ENCODE results near the gene HOXC10.

The HOXC10 gene

DNA sequence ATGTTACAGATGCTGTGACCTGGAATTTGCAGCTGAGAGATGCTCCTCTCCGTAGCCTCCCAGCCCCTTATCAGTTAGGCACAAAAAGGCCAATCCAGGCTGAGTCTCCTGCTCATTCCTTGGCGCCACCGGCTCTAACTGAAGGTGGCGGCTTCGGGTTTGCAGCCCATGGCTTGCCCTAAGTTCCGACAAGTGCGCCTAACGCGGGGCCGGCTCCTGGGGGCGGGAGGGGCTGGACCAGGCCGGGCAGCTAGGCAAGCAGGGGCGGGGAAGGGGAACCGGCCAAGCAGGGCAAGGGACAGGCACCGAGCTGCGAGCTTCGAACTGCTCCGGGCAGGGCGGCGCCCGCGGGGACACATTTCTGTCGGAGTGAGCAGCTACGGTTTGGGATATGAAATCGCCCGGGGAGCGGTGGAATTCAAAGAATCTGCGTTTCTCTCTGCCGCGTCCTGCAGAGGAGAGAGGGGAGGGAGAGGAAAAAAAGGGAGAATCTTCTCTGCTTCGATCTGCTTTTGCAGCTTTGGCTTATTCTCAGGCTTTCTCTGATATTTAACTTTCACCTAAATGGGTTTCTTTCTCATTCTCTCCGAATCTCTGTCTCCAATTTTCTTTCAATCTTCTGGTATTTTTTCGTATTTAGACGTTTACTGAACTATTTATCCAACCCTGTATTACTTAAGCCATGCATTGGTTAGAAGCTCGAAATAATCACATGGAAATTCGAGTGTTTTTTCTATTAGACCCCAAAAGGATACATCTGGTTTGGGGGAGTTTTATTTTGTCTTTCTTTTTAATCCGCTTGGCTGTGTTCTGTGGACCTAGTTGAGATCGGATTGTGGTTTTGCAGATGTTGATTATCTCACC is 31.8 kb upstream of the HOXC10 start:
- ChIA-PET CTCF (interaction anchor here (0.7 to 2.0 kb wide), 7 partner anchors 9 to 207 kb away, joined by 3 to 7 read pairs (median 4); partner anchors contain the start of gene HOXC10), POLR2A (interaction anchor here (0.8 to 3.6 kb wide), 8 partner anchors 11 to 452 kb away, joined by 3 to 14 read pairs (median 4); partner anchors contain the start of genes HOXC11, HOXC13, HOXC9 and TARBP2)
- TF ChIP-seq, protein P1, sequence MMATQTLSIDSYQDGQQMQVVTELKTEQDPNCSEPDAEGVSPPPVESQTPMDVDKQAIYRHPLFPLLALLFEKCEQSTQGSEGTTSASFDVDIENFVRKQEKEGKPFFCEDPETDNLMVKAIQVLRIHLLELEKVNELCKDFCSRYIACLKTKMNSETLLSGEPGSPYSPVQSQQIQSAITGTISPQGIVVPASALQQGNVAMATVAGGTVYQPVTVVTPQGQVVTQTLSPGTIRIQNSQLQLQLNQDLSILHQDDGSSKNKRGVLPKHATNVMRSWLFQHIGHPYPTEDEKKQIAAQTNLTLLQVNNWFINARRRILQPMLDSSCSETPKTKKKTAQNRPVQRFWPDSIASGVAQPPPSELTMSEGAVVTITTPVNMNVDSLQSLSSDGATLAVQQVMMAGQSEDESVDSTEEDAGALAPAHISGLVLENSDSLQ (IDR thresholded peaks at IDR 0.05) = no peak
- TF ChIP-seq ARNT (IDR thresholded peaks at IDR 0.05) (no peak), FOXK2 (IDR thresholded peaks at IDR 0.05) (no peak), SUZ12 (IDR thresholded peaks at IDR 0.05) (no peak), L3MBTL2 (conservative IDR thresholded peaks at IDR 0.05) (peak; percentile 42; the same call in 1 of the 2 replicates), LEF1 (IDR thresholded peaks at IDR 0.05; ENCODE audit: borderline replicate concordance) (no peak), SP1 (IDR thresholded peaks at IDR 0.05) (no peak)
- peak; percentile 54 for DNase-seq (ENCODE audit: extremely low spot score)

DNA sequence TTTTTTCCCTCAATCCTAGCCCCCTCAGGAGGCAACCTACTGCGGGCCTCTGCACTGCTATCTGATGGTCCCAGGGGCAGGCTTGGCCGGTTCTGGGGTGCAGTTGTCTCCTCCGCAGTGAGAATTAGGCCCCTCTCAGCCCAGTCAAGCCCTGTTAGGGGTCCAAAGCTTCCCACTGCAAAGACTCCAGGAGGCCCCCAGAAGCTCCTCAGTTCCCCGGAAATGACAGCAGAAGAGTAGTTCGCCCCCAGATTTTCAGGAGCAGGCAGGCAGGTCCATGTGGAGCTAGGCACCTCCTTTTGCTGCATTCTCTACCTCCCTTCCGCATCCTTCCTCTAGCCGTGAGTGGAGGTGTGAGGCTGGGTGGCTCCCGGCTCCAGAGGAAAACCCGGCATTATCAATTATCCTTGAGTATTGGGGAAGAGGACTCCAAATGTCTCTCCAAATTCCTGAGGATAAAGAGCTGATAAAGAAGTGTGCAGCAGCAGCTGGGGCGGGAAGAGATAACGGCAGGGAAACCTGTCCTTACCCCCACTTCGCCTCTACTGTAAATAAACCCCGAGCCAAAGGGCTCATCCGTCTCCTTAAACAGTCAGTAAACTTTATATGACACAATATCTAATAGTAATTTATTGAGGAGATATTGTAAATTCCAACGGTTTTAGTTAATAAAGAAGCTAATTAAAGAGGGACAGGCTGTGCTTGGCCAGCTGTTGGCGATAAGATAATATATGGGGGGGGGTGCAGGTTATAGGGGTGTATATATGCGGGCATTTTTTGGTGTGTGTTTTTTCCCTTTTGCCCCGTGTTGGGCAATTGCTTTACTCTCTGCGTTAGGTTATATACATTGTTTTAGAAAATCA is 30.9 kb upstream of the HOXC10 start:
- no peak for DNase-seq (ENCODE audit: extremely low spot score)
- TF ChIP-seq SUZ12 (IDR thresholded peaks at IDR 0.05) = no peak
- no peak for TF ChIP-seq L3MBTL2 (conservative IDR thresholded peaks at IDR 0.05)
- TF ChIP-seq FOXK2 (IDR thresholded peaks at IDR 0.05) = no peak
- no peak for TF ChIP-seq FOXA1 (IDR thresholded peaks at IDR 0.05)
- no peak for TF ChIP-seq TARDBP (IDR thresholded peaks at IDR 0.05)
- TF ChIP-seq NFRKB (IDR thresholded peaks at IDR 0.05) = no peak
- no peak for TF ChIP-seq BHLHE40 (IDR thresholded peaks at IDR 0.05; ENCODE audit: borderline replicate concordance)
- CTCF ChIA-PET = interaction anchor here (0.7 to 2.0 kb wide), 6 partner anchors 8 to 208 kb away, joined by 3 to 7 read pairs (median 4); partner anchors contain the start of gene HOXC10
- POLR2A ChIA-PET = interaction anchor here (0.8 to 3.6 kb wide), 8 partner anchors 10 to 453 kb away, joined by 3 to 14 read pairs (median 6); partner anchors contain the start of genes HOXC13 and TARBP2

DNA sequence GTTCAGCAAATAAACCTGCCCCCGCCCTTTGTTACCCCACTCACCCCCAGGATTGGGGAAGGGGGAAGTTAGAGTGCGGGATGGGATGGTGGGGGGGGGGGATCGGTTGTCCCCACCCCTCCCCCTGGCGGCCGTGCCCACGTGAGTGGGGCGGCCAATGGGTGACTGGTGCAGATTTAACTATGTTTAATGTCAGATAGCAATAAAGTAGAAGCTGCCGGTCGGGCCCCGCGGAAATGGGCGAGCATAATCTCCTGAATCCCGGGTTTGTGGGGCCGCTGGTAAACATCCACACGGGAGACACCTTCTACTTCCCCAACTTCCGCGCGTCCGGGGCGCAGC is 30.3 kb upstream of the HOXC10 start, which contains the start of gene HOXC12:
HOXC12 (plus strand) TSS at position 210 of the 342 bp plus-strand sequence; CDS start at position 237, 27 bp downstream.
- DNase-seq (ENCODE audit: extremely low spot score) = peak; percentile 47
- ChIA-PET POLR2A (interaction anchor here (1.2 to 3.6 kb wide), 4 partner anchors 9 to 21 kb away, joined by 4 to 14 read pairs (median 8); partner anchors contain the start of gene HOXC13), CTCF (interaction anchor here (1.9 to 2.0 kb wide), 2 partner anchors 30 to 209 kb away, joined by 4 to 5 read pairs; partner anchors contain the start of gene HOXC10)
- TF ChIP-seq SUZ12 (IDR thresholded peaks at IDR 0.05) = no peak
- TF ChIP-seq L3MBTL2 (conservative IDR thresholded peaks at IDR 0.05) = no peak
- no peak for TF ChIP-seq FOXA1 (IDR thresholded peaks at IDR 0.05)
- TF ChIP-seq ZNF384 (IDR thresholded peaks at IDR 0.05) = no peak
- TF ChIP-seq ELF4 (IDR thresholded peaks at IDR 0.05) = no peak
- no peak for TF ChIP-seq SP1 (IDR thresholded peaks at IDR 0.05)
- no peak for TF ChIP-seq NFRKB (IDR thresholded peaks at IDR 0.05)
- TF ChIP-seq LEF1 (IDR thresholded peaks at IDR 0.05; ENCODE audit: borderline replicate concordance) = no peak
- no peak for TF ChIP-seq FOXM1 (IDR thresholded peaks at IDR 0.05; ENCODE audit: borderline replicate concordance)
- no peak for TF ChIP-seq ARNT (IDR thresholded peaks at IDR 0.05)
- no peak for TF ChIP-seq HDGF (IDR thresholded peaks at IDR 0.05; ENCODE audit: borderline replicate concordance)
- no peak for TF ChIP-seq FOXK2 (IDR thresholded peaks at IDR 0.05)
- no peak for TF ChIP-seq BHLHE40 (IDR thresholded peaks at IDR 0.05; ENCODE audit: borderline replicate concordance)
- no peak for TF ChIP-seq CTBP1 (IDR thresholded peaks at IDR 0.05; ENCODE audit: borderline replicate concordance)
- TF ChIP-seq TARDBP (IDR thresholded peaks at IDR 0.05) = no peak

DNA sequence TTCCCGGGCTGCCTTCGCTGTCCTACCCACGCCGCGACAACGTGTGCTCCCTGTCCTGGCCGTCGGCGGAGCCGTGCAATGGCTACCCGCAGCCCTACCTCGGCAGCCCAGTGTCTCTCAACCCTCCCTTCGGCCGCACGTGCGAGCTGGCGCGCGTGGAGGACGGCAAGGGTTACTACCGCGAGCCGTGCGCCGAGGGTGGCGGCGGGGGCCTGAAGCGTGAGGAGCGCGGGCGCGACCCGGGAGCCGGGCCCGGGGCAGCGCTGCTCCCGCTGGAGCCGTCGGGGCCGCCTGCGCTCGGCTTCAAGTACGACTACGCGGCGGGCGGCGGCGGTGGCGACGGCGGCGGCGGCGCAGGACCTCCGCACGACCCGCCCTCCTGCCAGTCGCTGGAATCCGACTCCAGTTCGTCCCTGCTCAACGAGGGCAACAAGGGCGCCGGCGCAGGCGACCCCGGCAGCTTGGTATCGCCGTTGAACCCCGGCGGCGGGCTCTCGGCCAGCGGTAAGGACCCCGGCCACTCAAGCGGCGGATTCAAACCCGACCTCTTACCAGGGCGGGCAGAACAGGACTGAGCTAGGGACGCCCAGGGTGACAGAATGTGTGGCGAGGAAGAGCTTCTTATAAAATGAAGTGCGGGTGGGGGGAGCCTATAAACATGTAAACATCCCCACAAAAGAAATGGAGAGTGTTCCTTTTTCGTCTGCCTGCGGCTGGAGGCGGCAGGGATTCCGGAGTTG is 29.7 kb upstream of the HOXC10 start:
- DNase-seq (ENCODE audit: extremely low spot score) = no peak
- POLR2A ChIA-PET = interaction anchor here (1.2 to 1.5 kb wide), 3 partner anchors 9 to 21 kb away, joined by 4 to 8 read pairs (median 7); no protein-coding TSS in a partner anchor
- TF ChIP-seq FOXM1 (IDR thresholded peaks at IDR 0.05; ENCODE audit: borderline replicate concordance) = no peak
- no peak for TF ChIP-seq LEF1 (IDR thresholded peaks at IDR 0.05; ENCODE audit: borderline replicate concordance)
- TF ChIP-seq SP1 (IDR thresholded peaks at IDR 0.05) = no peak
- no peak for TF ChIP-seq FOXA1 (IDR thresholded peaks at IDR 0.05)
- no peak for TF ChIP-seq ELF4 (IDR thresholded peaks at IDR 0.05)
- no peak for TF ChIP-seq ARNT (IDR thresholded peaks at IDR 0.05)
- TF ChIP-seq L3MBTL2 (conservative IDR thresholded peaks at IDR 0.05) = no peak
- TF ChIP-seq NFRKB (IDR thresholded peaks at IDR 0.05) = no peak
- no peak for TF ChIP-seq FOXK2 (IDR thresholded peaks at IDR 0.05)
- no peak for TF ChIP-seq HDGF (IDR thresholded peaks at IDR 0.05; ENCODE audit: borderline replicate concordance)
- TF ChIP-seq ZNF384 (IDR thresholded peaks at IDR 0.05) = no peak
- no peak for TF ChIP-seq TARDBP (IDR thresholded peaks at IDR 0.05)
- CTCF ChIA-PET = no interaction called here

DNA sequence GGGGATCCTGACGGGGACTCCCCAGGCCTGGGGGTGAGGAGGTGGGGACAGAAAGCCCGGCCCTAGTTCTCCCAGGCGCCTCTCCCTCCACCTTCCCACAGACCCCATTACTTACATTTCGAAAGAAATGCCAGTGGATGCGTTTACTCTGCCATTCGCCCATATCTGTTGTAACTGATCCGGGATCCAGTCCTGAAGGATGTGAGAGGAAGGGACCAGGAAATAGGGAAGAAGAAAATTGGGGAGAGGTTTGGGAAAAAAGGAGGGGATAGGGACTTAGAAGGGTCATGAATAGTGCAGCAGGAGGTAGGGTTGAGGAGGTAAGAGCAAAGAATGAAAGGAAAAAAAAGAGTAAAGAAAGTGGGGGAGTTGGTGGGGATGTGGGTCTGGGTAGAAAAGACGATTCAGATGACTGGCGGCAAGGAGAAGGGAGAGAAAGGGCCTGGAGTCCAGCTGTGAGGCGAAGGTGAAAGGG is 29.1 kb upstream of the HOXC10 start:
- no peak for DNase-seq (ENCODE audit: extremely low spot score)
- TF ChIP-seq ARNT (IDR thresholded peaks at IDR 0.05) = no peak
- ChIA-PET CTCF (no interaction called here), POLR2A (no interaction called here)

DNA sequence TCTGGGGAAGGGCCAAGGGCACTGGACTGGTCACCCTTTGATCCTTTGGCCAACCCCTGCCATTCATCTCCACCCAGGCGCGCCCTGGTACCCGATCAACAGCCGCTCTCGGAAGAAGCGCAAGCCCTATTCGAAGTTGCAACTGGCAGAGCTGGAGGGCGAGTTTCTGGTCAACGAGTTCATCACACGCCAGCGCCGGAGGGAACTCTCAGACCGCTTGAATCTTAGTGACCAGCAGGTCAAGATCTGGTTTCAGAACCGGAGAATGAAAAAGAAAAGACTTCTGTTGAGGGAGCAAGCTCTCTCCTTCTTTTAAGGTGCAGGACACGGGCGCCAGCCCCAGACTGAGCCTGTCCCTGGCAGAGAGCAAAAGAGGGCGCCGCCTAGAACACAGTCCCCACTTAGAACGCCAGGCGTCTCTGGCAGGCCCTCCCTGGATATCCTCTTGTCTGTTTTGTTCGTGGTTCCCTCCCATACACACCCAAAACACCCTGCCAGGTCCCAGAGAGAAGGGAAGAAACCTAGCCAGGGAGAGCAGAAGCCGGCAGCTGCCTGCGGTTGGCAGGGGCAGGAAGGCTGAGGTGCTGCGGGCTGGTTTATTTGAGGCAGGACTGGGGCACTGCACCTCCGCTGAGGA is 28.6 kb upstream of the HOXC10 start:
- POLR2A ChIA-PET = no interaction called here
- TF ChIP-seq FOXM1 (IDR thresholded peaks at IDR 0.05; ENCODE audit: borderline replicate concordance) (no peak), ZNF384 (IDR thresholded peaks at IDR 0.05) (no peak), TARDBP (IDR thresholded peaks at IDR 0.05) (no peak), L3MBTL2 (conservative IDR thresholded peaks at IDR 0.05) (no peak), ARNT (IDR thresholded peaks at IDR 0.05) (no peak), ELF4 (IDR thresholded peaks at IDR 0.05) (no peak), SP1 (IDR thresholded peaks at IDR 0.05) (no peak), SUZ12 (IDR thresholded peaks at IDR 0.05) (no peak), NFRKB (IDR thresholded peaks at IDR 0.05) (no peak), HDGF (IDR thresholded peaks at IDR 0.05; ENCODE audit: borderline replicate concordance) (no peak), FOXK2 (IDR thresholded peaks at IDR 0.05) (no peak), FOXA1 (IDR thresholded peaks at IDR 0.05) (no peak), BHLHE40 (IDR thresholded peaks at IDR 0.05; ENCODE audit: borderline replicate concordance) (no peak)
- TF ChIP-seq, protein P1 (IDR thresholded peaks at IDR 0.05) = no peak
- CTCF ChIA-PET = interaction anchor here (0.6 kb wide), 1 partner anchor 11 kb away, joined by 3 read pairs; no protein-coding TSS in a partner anchor
- no peak for DNase-seq (ENCODE audit: extremely low spot score)

All from HEK293T (cell line).